ENCODE measurements around the gene LDLRAD4.

The LDLRAD4 gene

GRCh38 chr18:13416208-13416607, 197.6 kb downstream of the LDLRAD4 start:
- DNase-seq (ENCODE audit: low read depth) = no peak
- TF ChIP-seq CTCF (conservative IDR thresholded peaks at IDR 0.05; ENCODE audit: low read depth, low read length) = no peak
- H3K4me3 ChIP-seq (ENCODE audit: low read length) = no peak overlapping the region

DNA sequence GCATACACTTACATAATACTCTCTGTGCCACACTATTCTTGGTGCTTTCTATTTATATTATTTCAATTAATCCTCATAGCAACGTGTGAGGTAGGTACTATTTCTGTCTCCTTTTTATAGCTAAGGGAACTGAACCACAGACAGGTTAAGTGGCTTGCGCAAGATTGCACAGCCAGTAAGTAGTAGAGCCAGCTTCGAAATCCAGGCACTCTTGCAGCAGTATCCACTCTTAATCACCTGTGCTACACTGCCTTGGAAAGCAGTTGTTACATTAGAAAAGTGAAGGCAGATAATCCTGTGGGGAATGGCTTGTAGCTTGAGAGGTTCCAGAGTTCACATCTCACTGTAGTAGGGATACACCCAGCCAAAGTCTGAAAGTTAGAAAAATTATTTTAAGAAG, 198.3 kb downstream of the LDLRAD4 start:
- TF ChIP-seq CTCF (conservative IDR thresholded peaks at IDR 0.05; ENCODE audit: low read depth, low read length) = no peak
- DNase-seq (ENCODE audit: low read depth) = no peak
- H3K4me3 ChIP-seq (ENCODE audit: low read length) = no peak overlapping the region

DNA sequence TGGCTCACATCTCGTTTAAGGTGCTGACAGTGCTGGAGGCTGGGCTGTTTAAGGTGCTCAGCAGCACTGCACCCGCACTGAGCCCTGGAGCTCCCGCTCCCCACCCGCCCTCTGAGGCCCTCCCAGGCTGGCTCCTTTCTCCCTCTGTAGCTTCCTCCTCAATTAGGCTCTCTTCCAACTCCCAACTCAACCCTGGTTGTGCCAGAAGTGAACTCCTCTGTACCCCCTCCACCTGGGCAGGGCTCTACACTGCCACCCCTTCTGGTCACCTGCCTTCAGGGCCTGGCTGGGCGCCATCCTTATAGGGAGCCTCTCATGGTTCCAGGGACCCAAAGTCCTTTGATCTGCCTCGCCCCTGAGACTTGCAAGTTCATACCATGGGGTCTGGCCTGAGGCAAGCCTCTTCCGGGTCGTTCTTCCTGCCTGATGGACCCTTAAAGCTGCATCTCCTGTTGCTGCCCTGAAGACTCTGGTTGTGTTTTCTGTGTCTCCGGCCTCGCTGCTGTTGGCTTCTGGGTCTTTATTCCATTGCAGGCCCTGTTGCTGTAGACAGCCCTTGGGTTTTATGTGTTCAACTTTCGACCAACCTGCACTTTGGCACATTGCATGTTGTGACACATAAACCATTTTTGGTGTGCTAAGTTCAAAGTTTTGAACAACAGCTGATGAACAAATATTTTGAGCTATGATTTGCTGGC, 199.6 kb downstream of the LDLRAD4 start:
- DNase-seq (ENCODE audit: low read depth) = no peak
- no peak overlapping the region for H3K4me3 ChIP-seq (ENCODE audit: low read length)
- no peak for TF ChIP-seq CTCF (conservative IDR thresholded peaks at IDR 0.05; ENCODE audit: low read depth, low read length)

DNA sequence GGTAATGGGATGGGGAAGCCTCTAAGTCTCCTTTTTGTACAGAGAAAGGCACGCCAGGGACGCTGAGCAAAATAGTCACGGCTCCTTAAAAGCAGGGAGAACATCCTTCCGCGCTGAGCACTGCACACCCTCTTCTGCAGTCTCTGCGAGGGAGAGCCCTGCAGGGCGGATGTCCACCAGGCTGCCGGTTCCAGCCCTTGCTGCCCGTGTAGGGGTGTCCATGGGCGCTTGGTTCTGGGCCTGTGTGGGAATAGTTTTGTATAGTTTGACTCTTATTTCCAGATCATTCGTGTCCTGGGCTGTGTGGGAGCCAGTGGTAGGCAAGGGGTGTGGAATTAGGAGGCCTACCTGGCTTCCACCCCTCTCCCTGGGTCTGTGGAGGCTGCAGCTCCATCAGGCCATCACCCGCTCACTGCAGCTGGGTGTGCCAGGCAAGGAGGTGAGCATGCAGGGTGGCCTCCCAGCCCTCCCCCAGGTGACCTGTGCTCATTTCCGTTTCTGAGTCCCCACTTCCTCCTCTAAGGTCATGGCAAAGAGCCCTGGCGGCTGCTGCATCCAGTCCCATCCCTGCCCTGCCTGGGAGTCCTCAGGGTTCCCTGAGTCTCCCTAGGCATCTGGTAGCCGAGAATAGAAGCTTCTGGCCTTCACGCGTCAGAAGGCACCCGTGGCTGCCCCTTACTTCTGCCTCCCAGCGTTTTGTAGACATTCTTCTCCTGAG, 202.6 kb downstream of the LDLRAD4 start:
- H3K4me3 ChIP-seq (ENCODE audit: low read length) = no peak overlapping the region
- no peak for TF ChIP-seq CTCF (conservative IDR thresholded peaks at IDR 0.05; ENCODE audit: low read depth, low read length)
- DNase-seq (ENCODE audit: low read depth) = no peak

DNA sequence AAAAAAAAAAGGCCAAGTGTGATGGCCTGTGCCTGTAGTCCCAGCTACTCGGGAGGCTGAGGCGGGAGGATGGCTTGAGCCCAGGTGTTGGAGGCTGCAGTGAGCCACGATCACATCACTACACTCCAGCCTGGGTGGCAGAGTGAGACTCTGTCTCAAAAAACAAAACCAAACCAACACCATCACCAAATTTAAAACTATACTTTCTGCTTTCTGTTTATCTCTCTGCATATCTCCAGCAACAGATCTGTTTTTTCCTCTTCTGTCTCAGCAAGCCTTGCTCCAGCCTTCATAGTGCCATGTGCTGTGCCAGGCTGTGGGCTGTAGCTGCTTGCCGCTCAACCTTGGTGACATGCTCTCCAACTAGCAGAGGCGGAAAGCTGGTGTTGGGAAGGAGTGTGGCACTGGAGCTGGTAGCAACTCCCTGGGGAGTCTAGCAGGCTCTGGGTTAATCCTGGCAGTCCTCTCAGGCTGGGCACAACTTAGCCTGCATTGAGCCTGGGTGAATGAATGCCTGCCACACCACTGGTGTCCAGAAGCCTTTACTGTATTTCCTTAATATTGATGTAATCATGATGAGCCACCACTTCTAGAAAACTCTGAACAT, 204.1 kb downstream of the LDLRAD4 start:
- H3K4me3 ChIP-seq (ENCODE audit: low read length) = no peak overlapping the region
- DNase-seq (ENCODE audit: low read depth) = no peak
- no peak for TF ChIP-seq CTCF (conservative IDR thresholded peaks at IDR 0.05; ENCODE audit: low read depth, low read length)

DNA sequence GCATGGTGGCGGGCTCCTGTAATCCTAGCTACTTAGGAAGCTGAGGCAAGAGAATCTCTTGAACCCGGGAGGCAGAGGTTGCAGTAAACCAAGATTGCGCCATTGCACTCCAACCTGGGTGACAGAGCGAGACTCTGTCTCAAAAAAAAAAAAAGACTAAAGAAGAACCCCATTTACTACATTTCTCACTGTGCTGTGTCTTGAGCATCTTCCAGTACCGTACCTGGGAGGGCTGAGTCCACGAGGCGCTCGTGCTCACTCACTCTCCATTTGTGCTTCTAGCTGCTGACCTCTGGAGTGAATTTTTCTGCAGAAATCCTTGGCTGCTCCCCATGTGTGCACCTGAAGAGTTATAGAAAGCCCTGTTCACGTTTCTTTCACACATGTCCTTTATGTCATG, 204.8 kb downstream of the LDLRAD4 start:
- no peak for TF ChIP-seq CTCF (conservative IDR thresholded peaks at IDR 0.05; ENCODE audit: low read depth, low read length)
- no peak overlapping the region for H3K4me3 ChIP-seq (ENCODE audit: low read length)
- no peak for DNase-seq (ENCODE audit: low read depth)

Measured in retinal pigment epithelial cell (primary cell).